SJCRH30 (cell line): ENCODE measurements around the gene SGSM1. TPM values are rescaled to one million over a fixed set of nuclear protein-coding genes. Genes with fewer than 3 reads are reported as not detected.

Experiments
- DNase-seq, 2 experiments: peaks; one replicate each; pipeline ENCODE4 v3.0.0-alpha.2; 2015 to 2020
- H3K27ac ChIP-seq: fragments of 250-450 bp; sonication (Bioruptor Pico); 2 replicates; pipeline ENCODE4 v1.5.1; 2020; ENCODE audit warnings: mild to moderate bottlenecking, moderate library complexity
- H3K27me3 ChIP-seq: fragments of 250-450 bp; sonication (Bioruptor Pico); 2 replicates; pipeline ENCODE4 v1.5.1; 2020; ENCODE audit warnings: mild to moderate bottlenecking, moderate library complexity
- H3K36me3 ChIP-seq: fragments of 250-450 bp; sonication (Bioruptor Pico); 2 replicates; pipeline ENCODE4 v1.5.1; 2020; ENCODE audit warnings: mild to moderate bottlenecking, moderate library complexity
- H3K4me1 ChIP-seq: fragments of 250-450 bp; sonication (Bioruptor Pico); 2 replicates; pipeline ENCODE4 v1.5.1; 2020; ENCODE audit warnings: mild to moderate bottlenecking, moderate library complexity
- H3K4me3 ChIP-seq: fragments of 250-450 bp; sonication (Bioruptor Pico); 2 replicates; pipeline ENCODE4 v1.5.1; 2020; ENCODE audit warnings: mild to moderate bottlenecking, moderate library complexity
- H3K9me3 ChIP-seq: fragments of 250-450 bp; sonication (Bioruptor Pico); replicated peaks from 2 replicates; pipeline ENCODE4 v1.5.1; 2020; ENCODE audit warnings: mild to moderate bottlenecking, moderate library complexity
- total RNA-seq: library from RNA; depleted of rRNA; stranded (reverse); fragments of >200 nt; shearing (Covaris generic); gene quantifications from 2 replicates; pipeline ENCODE4 v1.2.3, GENCODE V29; 2014; rRNA removed

SGSM1 gene
- total RNA-seq, 1 experiment from 2014 or later: not detected

- Histone ChIP-seq H3K4me1 (no peaks in the 10 kb centered on the region), H3K9me3 (no peaks in the 10 kb centered on the region), H3K27me3 (peaks cover 8% of the 10 kb centered on the region), H3K36me3 (no peaks in the 10 kb centered on the region), H3K4me3 (no peak overlapping the region), H3K27ac (no peak overlapping the region)
- DNase-seq: no peak
Measured at GRCh38 chr22:24975813-24976341, 169.9 kb downstream of the SGSM1 start.

GRCh38 chr22:24976442-24977218, 170.6 kb downstream of the SGSM1 start:
- Histone ChIP-seq H3K4me3 (no peak overlapping the region), H3K36me3 (no peaks in the 10 kb centered on the region), H3K4me1 (no peaks in the 10 kb centered on the region), H3K27me3 (peaks cover 14% of the 10 kb centered on the region), H3K9me3 (no peaks in the 10 kb centered on the region), H3K27ac (no peak overlapping the region)
- no peak for DNase-seq

Other genes starting within 250 kb of the SGSM1 start
- gene LRRC75B, start 213.1 kb upstream of the SGSM1 start, total RNA-seq: 0.35 and 0.95 TPM in 2 replicates
- gene GGT1, start 203.0 kb upstream of the SGSM1 start, total RNA-seq: 2.6 and 2.8 TPM in 2 replicates
- 0.02 TPM in 1 of 2 replicates, not detected in the other for gene PIWIL3, start 31.5 kb upstream of the SGSM1 start, total RNA-seq
- gene LHFPL7, start 140.5 kb downstream of the SGSM1 start, total RNA-seq: not detected in 2 replicates
- 19.7 and 20.4 TPM in 2 replicates for gene KIAA1671, start 146.5 kb downstream of the SGSM1 start, total RNA-seq